ENCODE data around the gene RIMBP2.
"Not testable (repeated sequence)": the region's sequence is repeated elsewhere in the genome, so short reads cannot be mapped to it uniquely, and the experiment has no call there.

Gene RIMBP2

GRCh38 chr12:130706885-130707570 is 9.1 kb downstream of the RIMBP2 start:
- DNase-seq (ENCODE audit: low read depth): no peak

GRCh38 chr12:130706311-130706710 is 9.8 kb downstream of the RIMBP2 start:
- no peak for DNase-seq (ENCODE audit: low read depth)

DNA sequence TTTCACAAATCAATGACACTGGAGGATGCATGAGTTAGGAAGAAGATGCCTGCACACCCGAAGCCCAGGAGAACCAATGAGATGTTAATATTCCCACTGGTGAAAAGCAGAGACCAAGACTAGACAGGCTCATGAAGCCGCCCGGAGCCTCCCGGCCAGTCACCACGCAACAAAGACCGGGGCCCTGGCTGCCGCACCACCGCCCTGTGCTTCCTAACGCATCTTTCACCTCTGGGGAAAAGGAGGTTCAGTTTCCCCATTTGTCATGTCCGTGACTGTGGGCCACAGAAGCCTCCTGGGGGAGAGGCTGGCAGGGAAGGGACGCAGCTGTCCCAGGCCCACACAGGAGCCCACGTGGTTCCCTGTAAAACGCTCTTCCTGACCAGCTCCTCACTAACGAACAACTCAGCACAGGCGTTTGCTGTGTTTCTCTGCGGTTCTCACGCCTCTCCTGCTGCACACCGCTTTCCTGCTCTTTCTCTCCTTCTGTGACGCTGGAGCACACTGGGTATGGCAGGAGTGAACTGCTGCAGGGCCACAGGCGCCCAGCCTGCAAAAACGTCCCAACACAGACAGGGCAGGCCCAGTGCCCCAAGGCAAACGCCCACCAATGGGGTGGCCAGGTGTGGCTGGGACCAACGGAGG is 10.8 kb downstream of the RIMBP2 start:
- DNase-seq (ENCODE audit: low read depth): no peak

GRCh38 chr12:130704606-130705005 is 11.5 kb downstream of the RIMBP2 start:
- DNase-seq (ENCODE audit: low read depth): no peak

DNA sequence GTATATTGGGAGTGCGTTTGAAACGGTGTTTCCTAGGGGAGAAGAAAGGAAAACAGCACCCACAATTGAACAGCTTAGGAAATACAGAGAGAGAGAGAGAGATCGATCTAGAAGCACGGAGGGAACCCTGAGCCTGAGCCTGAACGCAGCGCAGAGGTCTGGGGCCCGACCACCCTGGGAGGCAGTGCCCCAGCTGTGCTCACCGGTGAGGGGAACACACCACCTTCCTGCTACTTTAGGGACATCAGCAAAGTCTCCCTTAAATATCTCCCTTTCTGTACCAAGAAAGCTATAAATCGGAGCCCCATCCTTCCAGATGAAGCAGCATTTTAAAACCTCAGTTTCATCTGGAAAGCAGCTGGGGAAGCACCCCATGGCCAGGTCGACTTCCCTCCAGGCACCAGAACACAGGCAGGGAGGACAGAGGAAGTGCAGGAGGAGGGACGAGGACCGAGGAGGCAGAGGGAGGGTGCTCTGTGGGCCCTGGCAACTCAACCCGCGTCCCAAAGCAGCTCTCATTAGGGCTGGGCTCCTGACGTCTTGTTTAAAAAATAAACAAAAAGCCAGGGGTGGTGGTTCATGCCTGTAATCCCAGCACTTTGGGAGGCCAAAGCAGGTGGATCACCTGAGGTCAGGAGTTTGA is 12.2 kb downstream of the RIMBP2 start:
- no peak for DNase-seq (ENCODE audit: low read depth)

- DNase-seq (ENCODE audit: low read depth): no peak
These were observed 12.9 kb downstream of the RIMBP2 start for GRCh38 chr12:130702966-130703732.

DNA sequence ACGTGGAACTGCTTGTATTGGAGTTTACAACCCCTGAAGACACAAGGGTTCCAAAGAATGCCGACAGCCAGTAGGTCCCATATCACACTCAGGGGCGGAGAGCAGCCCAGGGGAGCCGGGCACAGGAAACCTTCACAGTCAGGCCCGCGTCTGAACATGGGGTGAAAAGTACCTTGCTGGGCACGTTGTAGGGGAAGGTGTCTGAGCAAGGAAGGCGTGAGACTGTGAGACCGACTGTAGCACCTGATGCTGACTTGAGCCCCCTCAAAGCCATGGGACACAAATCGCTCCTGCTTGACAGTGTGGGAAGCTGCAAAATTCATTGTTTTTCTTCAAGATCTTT is 14.7 kb downstream of the RIMBP2 start:
- no peak for DNase-seq (ENCODE audit: low read depth)

DNA sequence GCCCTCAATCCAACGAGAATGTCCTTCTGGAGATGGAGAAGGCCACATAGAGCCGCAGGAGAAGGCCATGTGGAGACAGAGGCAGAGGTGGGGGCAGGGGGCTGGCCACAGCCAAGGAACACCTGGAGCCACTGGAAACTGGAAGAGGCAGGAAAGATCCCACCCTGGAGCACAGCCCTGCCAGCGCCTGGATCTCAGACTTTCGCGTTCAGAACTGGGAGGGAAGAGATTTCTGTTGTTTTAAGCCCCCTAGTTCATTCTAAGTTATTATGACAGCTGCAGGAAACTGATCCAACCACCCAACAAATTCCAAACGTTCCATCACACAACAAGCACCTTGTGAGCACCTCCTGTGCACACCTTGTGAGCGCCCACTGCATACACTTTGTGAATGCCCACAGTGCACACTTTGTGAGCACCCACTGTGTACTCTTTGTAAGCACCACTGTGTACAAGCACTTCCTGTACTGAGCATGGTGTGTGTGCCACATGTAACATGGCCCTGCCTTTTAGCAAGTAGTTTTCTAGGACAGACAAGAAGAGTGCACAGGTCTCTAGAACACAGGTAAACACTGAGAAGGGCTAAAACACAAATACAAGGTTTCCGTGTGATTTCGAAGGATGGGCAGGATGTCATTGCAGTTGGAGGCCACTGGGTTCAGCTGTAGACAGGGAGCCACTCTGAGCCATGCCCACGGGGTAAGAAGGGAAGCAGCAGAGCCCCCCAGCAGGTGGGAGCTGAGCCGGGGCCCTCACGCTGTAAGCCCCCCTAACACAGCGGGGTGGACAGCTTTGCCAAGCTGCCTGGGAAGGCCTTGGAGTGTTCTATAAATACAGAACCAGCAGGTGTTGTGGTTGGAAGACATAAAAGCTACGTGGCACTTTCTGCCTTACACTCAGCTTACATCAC is 15.4 kb downstream of the RIMBP2 start:
- no peak for DNase-seq (ENCODE audit: low read depth)

GRCh38 chr12:130698106-130698505 is 18.0 kb downstream of the RIMBP2 start:
- no peak for DNase-seq (ENCODE audit: low read depth)

DNA sequence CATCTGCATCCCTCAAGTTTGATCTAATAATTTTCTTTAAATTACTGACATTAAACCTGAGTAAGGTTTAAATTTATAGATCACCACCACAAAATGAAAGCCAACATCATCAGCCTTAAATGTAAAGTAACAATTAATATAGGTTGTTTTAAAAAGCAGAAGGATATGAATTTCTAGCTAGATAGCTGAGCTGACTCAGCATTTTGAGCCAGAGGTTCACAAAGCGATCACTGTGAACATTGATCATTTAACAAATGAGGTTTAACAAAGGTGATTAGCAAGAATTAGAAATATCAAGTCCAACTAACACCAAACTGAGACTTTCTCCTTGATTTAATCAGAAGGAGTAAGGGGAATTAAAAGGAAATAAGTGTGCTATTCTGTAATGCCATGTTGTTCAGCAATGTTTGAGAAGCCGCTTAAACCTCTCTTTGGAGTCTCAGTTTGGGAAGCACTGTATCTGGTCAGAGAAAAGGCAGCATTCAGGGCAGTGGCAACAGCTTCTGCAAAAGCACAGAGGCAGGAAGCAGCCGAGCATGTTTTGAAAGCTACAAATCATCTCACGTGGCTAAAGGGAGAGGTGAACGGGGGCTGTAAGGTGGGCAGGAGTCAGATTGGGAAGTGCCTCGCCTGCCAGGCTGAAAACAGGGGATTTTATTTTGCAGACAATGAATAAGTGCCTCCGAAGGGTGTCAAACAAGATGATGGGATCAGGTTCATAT is 19.6 kb downstream of the RIMBP2 start:
- no peak for DNase-seq (ENCODE audit: low read depth)

DNA sequence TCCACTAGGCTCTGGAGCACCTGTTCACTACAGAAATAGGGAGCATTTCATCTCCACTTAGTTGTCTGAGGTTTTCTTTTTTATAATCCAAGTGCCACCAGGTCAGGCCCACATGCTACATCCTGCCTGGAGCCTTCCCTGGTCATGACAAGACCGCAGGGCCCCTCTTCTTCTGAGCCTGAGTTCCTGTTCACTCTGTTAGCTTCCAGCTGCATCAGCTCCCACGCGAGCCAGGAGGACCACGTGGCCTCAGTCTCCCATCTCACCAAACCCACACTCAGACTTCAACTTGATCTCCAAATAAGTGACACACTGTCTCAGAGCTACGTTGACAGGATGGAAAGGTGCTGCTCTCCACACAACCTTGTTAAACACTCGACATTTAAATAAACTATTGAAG is 21.0 kb downstream of the RIMBP2 start:
- no peak for DNase-seq (ENCODE audit: low read depth)

DNA sequence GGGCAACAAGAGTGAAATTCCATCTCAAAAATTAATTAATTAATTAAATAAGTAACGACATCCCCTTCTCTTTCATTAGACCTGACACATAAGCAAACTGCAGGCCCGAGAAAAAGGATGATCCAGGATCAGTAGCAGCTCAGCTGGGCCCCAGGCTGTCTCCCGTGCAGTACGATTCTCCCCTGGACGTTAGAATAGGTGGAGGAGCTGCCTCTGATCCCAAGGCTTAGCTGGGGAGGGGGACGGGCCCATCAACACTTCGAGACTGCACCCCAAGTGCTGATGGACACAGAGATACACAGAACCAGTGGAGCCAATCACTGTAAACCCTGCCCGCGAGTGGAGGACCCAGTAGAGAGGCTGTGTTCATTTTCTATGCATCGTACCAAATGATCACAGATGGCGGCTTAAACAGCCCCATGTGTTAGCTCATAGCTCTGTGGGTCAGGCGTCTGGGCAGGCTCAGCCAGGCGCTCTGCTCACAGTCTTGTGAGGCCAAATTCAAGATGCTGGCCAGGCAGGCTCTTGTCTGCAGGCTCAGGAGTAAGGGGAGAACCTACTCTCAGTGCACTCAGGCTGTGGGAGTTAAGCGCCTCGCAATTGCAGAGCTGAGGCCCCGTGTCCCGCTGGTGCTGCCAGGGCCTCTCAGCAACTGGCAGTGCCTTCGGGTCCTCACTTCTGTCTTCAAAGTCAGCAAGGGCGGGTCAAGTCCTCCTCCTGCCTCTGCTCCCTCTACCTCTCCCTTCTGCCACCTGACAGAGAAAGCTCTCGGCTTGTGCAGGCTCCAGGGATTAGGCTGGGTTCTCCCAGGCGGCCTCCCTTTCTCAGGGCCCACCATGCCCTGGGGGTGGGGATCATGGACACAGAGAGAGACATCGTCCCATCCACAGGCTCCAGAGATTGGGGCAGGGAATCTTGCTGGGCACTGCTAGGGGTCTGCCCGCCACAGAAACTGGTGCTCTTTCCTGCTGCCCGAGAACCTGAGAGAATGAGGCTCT is 26.4 kb downstream of the RIMBP2 start:
- DNase-seq (ENCODE audit: low read depth): no peak

DNA sequence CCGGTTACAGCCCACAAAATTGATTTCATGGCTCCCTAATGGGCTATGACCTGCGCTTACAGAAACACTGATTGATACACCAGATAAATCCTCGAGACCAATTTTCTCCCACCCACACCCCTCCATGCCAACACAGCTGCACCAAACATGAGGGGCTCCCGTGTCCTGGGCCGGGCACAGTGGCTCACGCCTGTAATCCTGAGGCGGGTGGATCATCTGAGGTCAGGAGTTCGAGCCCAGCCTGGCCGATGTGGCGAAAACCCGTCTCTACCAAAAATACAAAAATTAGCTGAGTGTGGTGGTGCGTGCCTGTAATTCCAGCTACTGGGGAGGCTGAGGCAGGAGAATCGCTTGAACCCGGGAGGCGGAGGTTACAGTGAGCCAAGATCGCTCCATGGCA is 27.1 kb downstream of the RIMBP2 start:
- not testable (repeated sequence) for DNase-seq (ENCODE audit: low read depth)

DNA sequence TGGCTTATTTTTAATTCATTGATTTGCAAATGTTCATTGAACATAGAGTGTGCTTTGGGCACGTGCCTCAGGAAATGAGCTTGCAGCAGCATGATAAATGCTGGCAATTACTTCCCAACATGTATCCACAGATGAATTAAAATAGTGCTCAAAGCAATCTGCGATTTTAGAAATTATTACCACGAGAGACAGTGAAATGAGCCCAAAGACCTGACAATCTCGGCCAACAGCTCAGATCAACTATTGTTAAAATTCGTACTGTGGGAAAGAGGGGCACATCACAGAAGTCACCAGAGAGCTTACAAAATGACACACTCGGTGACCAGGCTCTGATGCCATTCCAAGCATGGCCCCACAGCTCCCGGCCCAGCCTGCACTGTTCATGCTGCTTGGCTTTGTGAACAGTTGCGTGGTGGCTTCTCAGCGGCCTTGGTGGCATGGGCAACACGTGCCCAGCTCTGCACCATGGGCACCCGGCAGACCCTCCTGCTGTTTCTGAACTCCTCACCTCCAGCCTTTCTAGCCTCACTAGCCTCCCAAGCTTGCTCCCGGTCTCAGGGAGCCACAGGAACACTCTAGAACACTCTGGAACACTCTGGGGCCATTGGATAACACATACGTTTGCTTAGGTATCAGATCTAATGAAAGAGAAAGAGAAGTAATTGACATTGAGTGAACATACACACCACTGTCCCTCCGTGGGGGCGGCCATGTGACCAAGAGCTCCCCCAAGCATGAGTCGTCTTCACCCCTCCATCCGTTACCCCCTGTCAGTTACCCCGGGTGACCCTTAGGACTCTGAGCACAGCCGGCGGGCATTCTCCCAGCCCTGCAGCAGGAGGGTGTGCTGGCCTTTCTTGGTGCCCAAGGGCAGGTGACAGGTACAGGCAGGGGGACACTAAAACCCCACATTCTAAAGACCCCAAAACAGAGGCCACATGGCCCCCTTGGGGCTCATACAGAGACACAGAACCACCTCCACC is 28.0 kb downstream of the RIMBP2 start:
- no peak for DNase-seq (ENCODE audit: low read depth)

GRCh38 chr12:130687190-130687589 is 28.9 kb downstream of the RIMBP2 start:
- no peak for DNase-seq (ENCODE audit: low read depth)

GRCh38 chr12:130686511-130686991 is 29.5 kb downstream of the RIMBP2 start:
- no peak for DNase-seq (ENCODE audit: low read depth)

DNA sequence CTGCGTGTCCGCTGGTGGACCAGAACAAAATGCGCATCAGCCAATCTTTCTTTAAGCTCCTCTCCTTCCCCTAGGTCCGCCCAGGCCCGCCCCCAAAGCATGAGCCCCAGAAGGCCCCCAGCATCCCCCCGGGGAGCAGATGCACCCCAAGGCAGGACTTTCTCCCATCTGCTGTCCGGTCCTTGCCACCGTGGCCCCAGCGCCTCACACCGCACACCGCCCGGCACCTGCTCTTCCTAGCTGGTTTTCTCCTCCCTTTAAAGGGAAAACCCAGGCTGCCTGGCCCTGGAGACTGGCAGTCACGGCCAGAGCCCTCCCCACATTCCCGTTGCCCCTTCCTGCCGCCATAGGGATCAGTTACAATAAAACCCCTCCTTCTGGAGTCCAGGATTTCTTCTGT is 30.2 kb downstream of the RIMBP2 start:
- no peak for DNase-seq (ENCODE audit: low read depth)

- no peak for DNase-seq (ENCODE audit: low read depth)
These were observed 30.8 kb downstream of the RIMBP2 start for GRCh38 chr12:130685250-130685787.
